ENCODE data around the gene FXYD1.
A peak's percentile ranks its signal among the peaks of the same experiment; 100 is the strongest.

FXYD1 gene

DNA sequence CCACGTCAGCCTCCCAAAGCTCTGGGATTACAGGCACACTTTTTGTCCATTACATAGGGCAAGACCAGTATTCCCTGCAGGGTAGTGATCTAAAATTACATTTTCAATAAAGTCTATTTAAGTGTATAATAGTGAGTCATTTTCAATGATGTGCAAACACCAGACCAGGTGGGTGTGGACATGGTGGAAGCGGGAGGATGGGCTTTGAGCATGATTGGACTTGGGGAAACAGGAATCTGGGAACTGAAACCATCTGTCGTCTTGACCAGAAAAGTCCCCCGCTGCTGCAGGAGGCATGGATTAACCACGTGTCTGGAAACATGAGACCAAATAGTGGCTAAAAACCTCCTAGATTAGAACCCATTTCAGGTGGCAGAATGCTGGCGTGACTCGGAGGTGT lies 18.1 kb upstream of the FXYD1 start:
- H3K4me3 ChIP-seq (ENCODE audit: low read depth, low read length) = no peak overlapping the region
- TF ChIP-seq, protein P1, sequence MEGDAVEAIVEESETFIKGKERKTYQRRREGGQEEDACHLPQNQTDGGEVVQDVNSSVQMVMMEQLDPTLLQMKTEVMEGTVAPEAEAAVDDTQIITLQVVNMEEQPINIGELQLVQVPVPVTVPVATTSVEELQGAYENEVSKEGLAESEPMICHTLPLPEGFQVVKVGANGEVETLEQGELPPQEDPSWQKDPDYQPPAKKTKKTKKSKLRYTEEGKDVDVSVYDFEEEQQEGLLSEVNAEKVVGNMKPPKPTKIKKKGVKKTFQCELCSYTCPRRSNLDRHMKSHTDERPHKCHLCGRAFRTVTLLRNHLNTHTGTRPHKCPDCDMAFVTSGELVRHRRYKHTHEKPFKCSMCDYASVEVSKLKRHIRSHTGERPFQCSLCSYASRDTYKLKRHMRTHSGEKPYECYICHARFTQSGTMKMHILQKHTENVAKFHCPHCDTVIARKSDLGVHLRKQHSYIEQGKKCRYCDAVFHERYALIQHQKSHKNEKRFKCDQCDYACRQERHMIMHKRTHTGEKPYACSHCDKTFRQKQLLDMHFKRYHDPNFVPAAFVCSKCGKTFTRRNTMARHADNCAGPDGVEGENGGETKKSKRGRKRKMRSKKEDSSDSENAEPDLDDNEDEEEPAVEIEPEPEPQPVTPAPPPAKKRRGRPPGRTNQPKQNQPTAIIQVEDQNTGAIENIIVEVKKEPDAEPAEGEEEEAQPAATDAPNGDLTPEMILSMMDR (IDR thresholded peaks at IDR 0.05; ENCODE audit: insufficient read depth, low read depth, low read length, missing control alignments) = no peak
- no peak for DNase-seq (ENCODE audit: low read depth)

DNA sequence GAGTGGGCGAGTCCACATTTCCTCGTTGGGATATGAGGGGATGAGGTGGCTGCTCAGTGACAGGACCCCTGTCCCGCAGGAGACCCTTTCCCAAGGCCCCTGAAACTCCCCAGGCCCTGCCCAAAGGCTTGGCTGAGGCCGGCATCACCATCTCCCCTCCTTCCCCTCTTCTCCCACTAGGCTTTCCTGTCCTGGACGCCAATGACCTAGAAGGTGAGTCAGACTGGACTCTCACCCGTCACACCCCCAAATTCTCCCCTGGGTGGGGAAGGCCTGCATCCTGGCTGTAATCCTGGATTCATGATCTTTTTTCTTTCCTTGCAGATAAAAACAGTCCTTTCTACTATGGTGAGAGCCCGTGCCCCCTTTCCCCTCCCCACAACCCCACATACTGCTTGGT lies 17.7 kb upstream of the FXYD1 start:
- no peak for DNase-seq (ENCODE audit: low read depth)
- H3K4me3 ChIP-seq (ENCODE audit: low read depth, low read length) = no peak overlapping the region
- TF ChIP-seq, protein P1 (IDR thresholded peaks at IDR 0.05; ENCODE audit: insufficient read depth, low read depth, low read length, missing control alignments) = no peak

DNA sequence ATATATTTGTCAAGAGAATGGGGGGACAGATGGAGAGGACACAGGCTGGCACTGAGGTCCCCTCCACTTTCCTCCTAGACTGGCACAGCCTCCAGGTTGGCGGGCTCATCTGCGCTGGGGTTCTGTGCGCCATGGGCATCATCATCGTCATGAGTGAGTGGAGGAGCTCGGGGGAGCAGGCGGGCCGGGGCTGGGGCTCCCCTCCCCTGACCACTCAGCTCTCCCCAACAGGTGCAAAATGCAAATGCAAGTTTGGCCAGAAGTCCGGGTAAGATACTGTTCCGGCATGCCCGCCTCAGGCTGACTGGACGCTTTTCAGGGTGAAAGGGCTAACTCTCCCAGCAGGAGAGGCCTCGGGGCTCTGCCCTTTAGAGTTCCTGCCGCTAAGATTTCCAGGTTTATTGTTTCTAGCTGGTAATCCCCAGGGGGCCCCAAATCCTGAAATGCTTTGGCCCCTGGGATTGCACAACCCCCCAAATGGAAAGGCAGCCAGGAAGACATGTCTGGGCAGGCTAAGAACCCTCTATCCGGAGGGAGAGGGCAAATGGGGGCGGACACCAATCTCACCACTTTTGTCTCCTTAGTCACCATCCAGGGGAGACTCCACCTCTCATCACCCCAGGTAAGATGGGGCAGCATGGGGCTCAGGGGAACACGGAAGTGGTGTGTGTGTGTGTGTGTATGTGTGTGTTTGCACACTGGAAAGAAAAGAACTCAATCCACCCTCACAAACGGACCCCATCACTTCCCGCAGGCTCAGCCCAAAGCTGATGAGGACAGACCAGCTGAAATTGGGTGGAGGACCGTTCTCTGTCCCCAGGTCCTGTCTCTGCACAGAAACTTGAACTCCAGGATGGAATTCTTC lies 15.7 kb upstream of the FXYD1 start:
- H3K4me3 ChIP-seq (ENCODE audit: low read depth, low read length) = no peak overlapping the region
- no peak for DNase-seq (ENCODE audit: low read depth)
- TF ChIP-seq, protein P1 (IDR thresholded peaks at IDR 0.05; ENCODE audit: insufficient read depth, low read depth, low read length, missing control alignments) = no peak

DNA sequence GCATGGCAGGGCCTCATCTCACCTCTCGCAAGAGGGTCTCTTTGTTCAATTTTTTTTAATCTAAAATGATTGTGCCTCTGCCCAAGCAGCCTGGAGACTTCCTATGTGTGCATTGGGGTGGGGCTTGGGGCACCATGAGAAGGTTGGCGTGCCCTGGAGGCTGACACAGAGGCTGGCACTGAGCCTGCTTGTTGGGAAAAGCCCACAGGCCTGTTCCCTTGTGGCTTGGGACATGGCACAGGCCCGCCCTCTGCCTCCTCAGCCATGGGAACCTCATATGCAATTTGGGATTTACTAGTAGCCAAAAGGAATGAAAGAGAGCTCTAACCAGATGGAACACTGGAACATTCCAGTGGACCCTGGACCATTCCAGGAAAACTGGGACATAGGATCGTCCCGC lies 15.1 kb upstream of the FXYD1 start:
- DNase-seq (ENCODE audit: low read depth) = no peak
- TF ChIP-seq, protein P1 (IDR thresholded peaks at IDR 0.05; ENCODE audit: insufficient read depth, low read depth, low read length, missing control alignments) = no peak
- no peak overlapping the region; the same call in 1 of the 2 replicates for H3K4me3 ChIP-seq (ENCODE audit: low read depth, low read length)

DNA sequence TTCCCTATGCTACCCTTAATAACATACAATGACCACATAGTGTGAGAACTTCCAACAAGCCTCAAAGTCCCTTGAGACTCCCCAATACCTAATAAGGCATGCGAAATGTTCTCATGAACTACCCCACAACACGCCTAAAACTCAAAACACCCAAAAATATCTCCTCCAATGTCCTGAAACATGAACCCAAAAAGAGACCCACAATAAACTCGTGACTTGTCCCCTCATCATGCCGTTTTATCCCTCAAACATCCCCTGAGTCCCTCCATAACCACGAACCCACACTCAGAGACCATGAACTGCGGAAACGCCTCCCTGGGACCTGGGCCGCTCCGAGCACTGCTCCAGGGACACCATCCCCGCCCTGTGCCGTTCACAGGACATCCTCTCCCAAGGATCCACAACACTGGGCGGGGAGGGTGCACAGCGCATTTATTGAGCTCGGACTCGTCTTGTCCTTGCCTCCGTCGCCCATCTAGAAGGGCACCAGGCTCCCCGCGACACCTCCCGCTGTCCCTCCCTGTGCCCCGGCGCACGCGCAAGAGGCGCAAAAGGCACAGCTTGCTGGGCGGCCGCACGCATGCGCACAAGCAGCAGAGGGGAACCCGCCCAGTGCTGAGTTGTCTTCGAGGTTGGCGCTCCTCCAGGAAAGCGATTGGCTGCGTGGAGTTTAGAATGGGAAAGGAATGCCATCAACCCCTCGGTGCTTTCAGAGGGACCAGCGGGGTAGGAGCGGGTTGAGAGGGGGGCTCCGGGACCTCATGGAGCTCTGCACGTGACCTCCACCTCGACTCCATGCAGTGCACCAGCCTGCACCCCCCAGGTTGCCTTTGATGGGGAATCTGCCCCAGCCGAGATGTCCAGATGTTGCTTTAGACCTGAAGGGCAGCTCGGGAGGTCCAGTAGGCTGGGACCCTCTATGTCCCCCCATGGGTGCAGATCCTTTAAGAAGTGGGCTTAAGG lies 14.2 kb upstream of the FXYD1 start:
- peak; percentile 93 for DNase-seq (ENCODE audit: low read depth)
- peak overlapping the region; percentile 81 for H3K4me3 ChIP-seq (ENCODE audit: low read depth, low read length)
- TF ChIP-seq, protein P1 (IDR thresholded peaks at IDR 0.05; ENCODE audit: insufficient read depth, low read depth, low read length, missing control alignments) = no peak

DNA sequence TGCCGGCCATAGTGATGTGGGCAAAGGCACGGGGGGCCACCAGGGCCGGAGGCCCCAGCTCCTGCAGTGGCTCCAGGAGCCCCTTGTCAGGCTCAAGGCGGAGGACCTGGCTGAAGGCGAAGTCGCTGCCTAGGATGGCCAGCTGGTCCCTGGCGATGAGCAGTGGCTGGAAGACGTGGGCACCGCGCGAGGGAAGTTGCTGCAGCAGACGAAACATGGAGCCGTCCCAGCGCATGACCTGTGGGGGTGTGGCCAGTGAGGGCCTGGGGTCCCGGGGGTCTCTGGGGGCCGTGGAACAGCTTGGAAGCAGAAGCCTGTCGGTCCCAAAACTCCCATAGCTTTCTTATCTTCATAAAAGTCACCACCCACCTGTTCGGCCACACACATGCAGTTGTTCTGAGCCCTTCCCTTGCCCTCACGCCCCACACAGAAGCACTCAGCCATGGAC lies 13.3 kb upstream of the FXYD1 start:
- H3K4me3 ChIP-seq (ENCODE audit: low read depth, low read length) = no peak overlapping the region
- TF ChIP-seq, protein P1 (IDR thresholded peaks at IDR 0.05; ENCODE audit: insufficient read depth, low read depth, low read length, missing control alignments) = no peak
- no peak for DNase-seq (ENCODE audit: low read depth)

All from GM12865 (cell line).